Fibroblast of lung (primary cell): ENCODE measurements around the gene EFNA2. TPM values are rescaled to one million over a fixed set of nuclear protein-coding genes. Genes with fewer than 3 reads are reported as not detected.

ENCODE experiments used
- DNase-seq, 2 donors: peaks; one replicate each; pipeline versions ENCODE4 v3.0.0 to v3.0.0-alpha.2; 2010; ENCODE audit warnings: low read depth in 2 of 2
- H2AFZ ChIP-seq: 2 replicates; pipeline ENCODE4 v1.5.1; 2012; ENCODE audit warnings: low read length, control low read depth, inconsistent platforms
- H3K27ac ChIP-seq: 2 replicates; pipeline ENCODE4 v1.5.1; 2011; ENCODE audit warnings: low read length, control low read depth; ENCODE audit not compliant: insufficient read depth
- H3K27me3 ChIP-seq: 2 replicates; pipeline ENCODE4 v1.5.1; 2011; ENCODE audit warnings: mild to moderate bottlenecking, low read length; ENCODE audit not compliant: control insufficient read depth, insufficient read depth
- H3K36me3 ChIP-seq: 2 replicates; pipeline ENCODE4 v1.5.1; 2011; ENCODE audit warnings: low read length; ENCODE audit not compliant: control insufficient read depth, insufficient read depth
- H3K4me1 ChIP-seq: 2 replicates; pipeline ENCODE4 v1.5.1; 2011; ENCODE audit warnings: low read length; ENCODE audit not compliant: control insufficient read depth, insufficient read depth; ENCODE audit errors: extremely low read depth
- H3K4me2 ChIP-seq: 2 replicates; pipeline ENCODE4 v1.5.1; 2011; ENCODE audit warnings: low read length, control low read depth; ENCODE audit not compliant: insufficient read depth; ENCODE audit errors: extremely low read depth
- H3K4me3 ChIP-seq, 4 experiments: fragments of 200-600 bp in 1 of 4; sonication (generic) in 1 of 4; replicated peaks in 1 of 4; 2 replicates each; pipeline ENCODE4 v1.5.1; 2011 to 2016; ENCODE audit warnings: low read length in 4 of 4, low read depth in 3 of 4, mild to moderate bottlenecking in 3 of 4, control low read depth in 2 of 4, inconsistent platforms in 1 of 4, mixed read lengths in 1 of 4; ENCODE audit not compliant: insufficient read depth in 1 of 4; ENCODE audit errors: control extremely low read depth in 1 of 4
- H3K79me2 ChIP-seq: 2 replicates; pipeline ENCODE4 v1.5.1; 2012; ENCODE audit warnings: mild to moderate bottlenecking, low read length, inconsistent platforms; ENCODE audit not compliant: control insufficient read depth, insufficient read depth
- H3K9ac ChIP-seq: 2 replicates; pipeline ENCODE4 v1.5.1; 2011; ENCODE audit warnings: mild to moderate bottlenecking, low read length, control low read depth; ENCODE audit not compliant: insufficient read depth
- H3K9me3 ChIP-seq: 2 replicates; pipeline ENCODE4 v1.5.1; 2012; ENCODE audit warnings: low read depth, low read length; ENCODE audit not compliant: control insufficient read depth, insufficient read depth
- H4K20me1 ChIP-seq: 2 replicates; pipeline ENCODE4 v1.5.1; 2011; ENCODE audit warnings: low read length; ENCODE audit not compliant: control insufficient read depth, insufficient read depth; ENCODE audit errors: extremely low read depth
- EZH2 ChIP-seq: IDR thresholded peaks from 2 replicates; pipeline ENCODE4 v1.5.1; 2012; ENCODE audit warnings: low read length, control low read depth, mild to moderate bottlenecking; ENCODE audit errors: missing control alignments
- polyA plus RNA-seq, 2 donors: library from polyadenylated mRNA; depleted of rRNA in 1 of 2; stranded (reverse) in 1 of 2; unstranded in 1 of 2; fragments of >200 nt; gene quantifications; 2 replicates each; pipeline ENCODE4 v1.2.1, GENCODE V29; 2011 to 2012; ENCODE audit warnings: missing spikeins in 1 of 2
- total RNA-seq: library from RNA; depleted of rRNA; stranded (reverse); fragments of >200 nt; gene quantifications from 2 replicates; pipeline ENCODE4 v1.2.1, GENCODE V29; 2014
- TF ChIP-seq, protein P1 (sequence below), 2 donors: IDR thresholded peaks in 1 of 2; conservative IDR thresholded peaks in 1 of 2; 1 replicate in 1 of 2; 2 replicates in 1 of 2; pipeline ENCODE4 v1.5.1; 2011 to 2012; ENCODE audit warnings: low read length in 2 of 2, control low read depth in 1 of 2, inconsistent platforms in 1 of 2, low read depth in 1 of 2, mild to moderate bottlenecking in 1 of 2

Gene EFNA2
- total and polyA plus RNA-seq, 2 donors (not counting 1 experiment from before 2014, with no cell fraction given): 0.17 TPM; not detected in 1

DNA sequence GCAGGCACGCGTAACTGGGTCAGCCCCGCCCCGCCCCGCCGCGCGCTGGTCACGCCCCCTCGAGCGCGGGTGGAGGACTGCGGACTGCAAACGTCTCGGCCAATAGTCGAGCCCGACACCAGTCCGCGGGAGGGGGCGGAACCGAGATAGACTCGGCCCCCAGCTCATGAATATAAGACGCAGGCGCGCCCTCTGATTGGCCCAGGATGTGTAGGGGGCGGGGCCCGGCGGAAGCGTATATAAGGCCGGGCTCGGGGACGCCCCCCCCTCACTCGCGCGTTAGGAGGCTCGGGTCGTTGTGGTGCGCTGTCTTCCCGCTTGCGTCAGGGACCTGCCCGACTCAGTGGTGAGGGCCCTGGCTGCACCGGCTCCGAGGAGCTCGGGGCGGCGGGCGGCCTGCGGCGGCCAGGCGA is 16.6 kb upstream of the EFNA2 start, which contains the start of gene CIRBP:
Gene CIRBP (plus strand): TSS at position 268 of the 413 bp plus-strand sequence. CDS start 1,602 bp downstream, outside the sequence.
- H3K36me3 ChIP-seq: peaks cover 25% of the 10 kb centered on the region
- no peak for TF ChIP-seq EZH2
- TF ChIP-seq, protein P1, sequence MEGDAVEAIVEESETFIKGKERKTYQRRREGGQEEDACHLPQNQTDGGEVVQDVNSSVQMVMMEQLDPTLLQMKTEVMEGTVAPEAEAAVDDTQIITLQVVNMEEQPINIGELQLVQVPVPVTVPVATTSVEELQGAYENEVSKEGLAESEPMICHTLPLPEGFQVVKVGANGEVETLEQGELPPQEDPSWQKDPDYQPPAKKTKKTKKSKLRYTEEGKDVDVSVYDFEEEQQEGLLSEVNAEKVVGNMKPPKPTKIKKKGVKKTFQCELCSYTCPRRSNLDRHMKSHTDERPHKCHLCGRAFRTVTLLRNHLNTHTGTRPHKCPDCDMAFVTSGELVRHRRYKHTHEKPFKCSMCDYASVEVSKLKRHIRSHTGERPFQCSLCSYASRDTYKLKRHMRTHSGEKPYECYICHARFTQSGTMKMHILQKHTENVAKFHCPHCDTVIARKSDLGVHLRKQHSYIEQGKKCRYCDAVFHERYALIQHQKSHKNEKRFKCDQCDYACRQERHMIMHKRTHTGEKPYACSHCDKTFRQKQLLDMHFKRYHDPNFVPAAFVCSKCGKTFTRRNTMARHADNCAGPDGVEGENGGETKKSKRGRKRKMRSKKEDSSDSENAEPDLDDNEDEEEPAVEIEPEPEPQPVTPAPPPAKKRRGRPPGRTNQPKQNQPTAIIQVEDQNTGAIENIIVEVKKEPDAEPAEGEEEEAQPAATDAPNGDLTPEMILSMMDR (conservative IDR thresholded peaks at IDR 0.05 in 1 of 2, IDR thresholded peaks at IDR 0.05 in 1 of 2; ENCODE audit: low read depth in 1 of 2, low read length in 2 of 2): no peak
- peak within 1 kb of the TSS; percentile 92 for H3K9ac ChIP-seq
- no peaks in the 10 kb centered on the region for H3K9me3 ChIP-seq
- H4K20me1 ChIP-seq: no peaks in the 10 kb centered on the region
- H2AFZ ChIP-seq: no peak within 1 kb of the TSS
- peak within 1 kb of the TSS; percentile 69 to 89 (median 81) for H3K4me3 ChIP-seq
- peak within 1 kb of the TSS; percentile 98 for H3K27ac ChIP-seq
- no peaks in the 10 kb centered on the region for H3K27me3 ChIP-seq
- H3K4me2 ChIP-seq: peak within 1 kb of the TSS; percentile 99
- H3K79me2 ChIP-seq: peaks cover 48% of the 10 kb centered on the region
- DNase-seq: peak; percentile 98 to 99
- H3K4me1 ChIP-seq: peaks cover 44% of the 10 kb centered on the region

DNA sequence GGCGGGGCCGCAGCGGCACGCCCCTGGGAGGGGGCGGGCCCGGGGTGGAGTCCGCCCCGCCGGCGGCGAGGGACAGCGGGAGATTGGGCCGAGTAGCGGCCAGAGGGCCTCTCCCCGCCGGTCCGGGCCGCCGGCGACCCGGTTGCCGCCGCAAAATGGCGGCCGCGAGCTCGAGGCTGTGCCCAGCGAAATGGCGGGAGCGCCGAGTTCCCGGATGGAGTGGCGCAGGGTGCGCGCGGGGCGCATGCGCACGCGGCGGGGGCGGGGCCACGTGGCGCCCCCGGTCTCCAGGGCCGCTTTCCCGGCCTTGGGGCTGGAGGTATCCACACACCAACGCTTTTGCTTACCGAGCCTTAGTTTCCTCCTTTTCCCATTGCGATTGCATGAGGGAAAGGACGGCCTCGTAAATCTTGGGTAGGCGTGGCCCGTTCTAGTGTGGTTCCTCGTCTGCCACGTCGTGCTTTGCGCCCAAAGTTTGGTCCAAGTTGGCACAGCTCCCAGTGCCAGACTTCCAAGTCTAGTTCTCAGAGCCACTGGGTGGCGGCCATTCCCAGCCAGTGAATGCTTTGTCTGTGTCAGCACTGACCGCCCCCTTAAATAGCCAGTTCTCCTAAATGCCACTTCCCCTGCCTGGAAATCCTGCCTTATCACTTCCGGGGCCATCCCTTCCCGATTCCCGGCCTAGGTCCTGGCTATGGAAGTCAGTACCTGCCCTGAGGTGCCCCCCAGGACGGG is 16.0 kb upstream of the EFNA2 start:
- Histone ChIP-seq H3K9me3 (no peaks in the 10 kb centered on the region), H3K4me1 (peaks cover 49% of the 10 kb centered on the region), H3K27ac (peak overlapping the region; percentile 98), H4K20me1 (no peaks in the 10 kb centered on the region), H3K4me2 (peak overlapping the region; percentile 99), H3K27me3 (no peaks in the 10 kb centered on the region), H3K4me3 (peak overlapping the region; percentile 69 to 89 (median 81)), H3K79me2 (peaks cover 53% of the 10 kb centered on the region), H3K9ac (peak overlapping the region; percentile 92), H3K36me3 (peaks cover 31% of the 10 kb centered on the region), H2AFZ (no peak overlapping the region)
- TF ChIP-seq EZH2: no peak
- TF ChIP-seq, protein P1 (conservative IDR thresholded peaks at IDR 0.05 in 1 of 2, IDR thresholded peaks at IDR 0.05 in 1 of 2; ENCODE audit: low read depth in 1 of 2, low read length in 2 of 2): peak in 1 of 2 donors; percentile 10
- peak; percentile 88 to 91 for DNase-seq

DNA sequence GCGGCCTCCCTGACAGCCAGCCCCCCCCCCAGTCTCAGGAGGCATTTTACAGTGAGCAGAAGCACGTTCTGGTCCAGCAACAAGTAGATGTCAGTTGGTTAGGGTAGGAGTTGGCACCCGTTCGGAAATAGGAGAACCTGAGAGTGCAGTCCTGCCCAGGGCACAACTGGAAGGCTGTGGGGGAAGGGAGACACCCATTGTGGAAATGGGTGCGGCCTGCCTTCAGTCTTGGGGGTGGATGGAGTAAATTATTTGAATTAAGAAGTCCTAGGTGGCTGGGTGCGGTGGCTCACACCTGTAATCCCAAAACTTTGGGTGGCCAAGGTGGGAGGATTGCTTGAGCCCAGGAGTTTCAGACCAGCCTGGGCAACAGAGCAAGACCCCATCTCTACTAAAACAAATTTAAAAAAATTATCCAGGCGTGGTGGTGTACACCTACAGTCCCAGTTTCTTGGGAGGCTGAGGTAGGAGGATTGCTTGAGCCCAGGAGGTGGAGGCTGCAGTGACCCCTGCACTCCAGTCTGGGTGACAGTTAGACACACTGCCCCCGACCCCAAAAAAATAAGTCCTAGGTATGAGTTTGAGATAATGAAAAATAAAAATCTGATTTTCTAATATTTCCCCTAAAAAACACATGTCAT is 15.3 kb upstream of the EFNA2 start:
- TF ChIP-seq, protein P1 (conservative IDR thresholded peaks at IDR 0.05 in 1 of 2, IDR thresholded peaks at IDR 0.05 in 1 of 2; ENCODE audit: low read depth in 1 of 2, low read length in 2 of 2): no peak
- TF ChIP-seq EZH2: no peak
- no peak for DNase-seq
- Histone ChIP-seq H3K27ac (peak overlapping the region; percentile 98), H3K27me3 (no peaks in the 10 kb centered on the region), H2AFZ (no peak overlapping the region), H3K9ac (peak overlapping the region; percentile 92), H3K9me3 (no peaks in the 10 kb centered on the region), H4K20me1 (no peaks in the 10 kb centered on the region), H3K36me3 (peaks cover 35% of the 10 kb centered on the region), H3K4me1 (peaks cover 46% of the 10 kb centered on the region), H3K4me2 (peak overlapping the region; percentile 99), H3K79me2 (peaks cover 53% of the 10 kb centered on the region), H3K4me3 (peak overlapping the region; percentile 69 to 89 (median 81))
